LHCN-M2 (cell line): ENCODE measurements around the gene SLC66A2. TPM values are rescaled to one million over a fixed set of nuclear protein-coding genes. Genes with fewer than 3 reads are reported as not detected.
"Not testable (repeated sequence)": the region's sequence is repeated elsewhere in the genome, so short reads cannot be mapped to it uniquely, and the experiment has no call there.

ENCODE experiments used
- DNase-seq: peaks from one replicate; pipeline ENCODE4 v3.0.0-alpha.2; 2012; ENCODE audit warnings: low read depth
- total RNA-seq: library from RNA; depleted of rRNA; stranded (reverse); fragments of >200 nt; gene quantifications from 2 replicates; pipeline ENCODE4 v1.2.3, GENCODE V29; 2014

The SLC66A2 gene
- total RNA-seq, 1 experiment from 2014 or later: 45.2 TPM

- DNase-seq: no peak
Observed at GRCh38 chr18:79883461-79884293, 67.8 kb downstream of the SLC66A2 start.

- DNase-seq: no peak
Observed at GRCh38 chr18:79882522-79883241, 68.8 kb downstream of the SLC66A2 start.

- no peak for DNase-seq
Observed at GRCh38 chr18:79881695-79882094, 69.8 kb downstream of the SLC66A2 start.

GRCh38 chr18:79879566-79879965 is 71.9 kb downstream of the SLC66A2 start:
- DNase-seq: no peak

GRCh38 chr18:79878741-79879378 is 72.6 kb downstream of the SLC66A2 start:
- DNase-seq: no peak

- DNase-seq: not testable (repeated sequence)
Observed at GRCh38 chr18:79878246-79878645, 73.2 kb downstream of the SLC66A2 start.

GRCh38 chr18:79877163-79878091 is 74.0 kb downstream of the SLC66A2 start:
- no peak for DNase-seq

- no peak for DNase-seq
Observed at GRCh38 chr18:79876497-79876896, 75.0 kb downstream of the SLC66A2 start.

GRCh38 chr18:79875931-79876461 is 75.5 kb downstream of the SLC66A2 start:
- DNase-seq: no peak

GRCh38 chr18:79875531-79875919 is 75.9 kb downstream of the SLC66A2 start:
- DNase-seq: no peak

GRCh38 chr18:79874553-79875530 is 76.6 kb downstream of the SLC66A2 start:
- DNase-seq: no peak

GRCh38 chr18:79873449-79874110 is 77.9 kb downstream of the SLC66A2 start:
- DNase-seq: no peak

GRCh38 chr18:79872527-79873444 is 78.7 kb downstream of the SLC66A2 start:
- no peak for DNase-seq

- DNase-seq: no peak
Observed at GRCh38 chr18:79871481-79872091, 79.9 kb downstream of the SLC66A2 start.

- no peak for DNase-seq
Observed at GRCh38 chr18:79871026-79871390, 80.4 kb downstream of the SLC66A2 start.

- DNase-seq: no peak
Observed at GRCh38 chr18:79870301-79871025, 81.0 kb downstream of the SLC66A2 start.
